Measurements from ENCODE around the gene TTLL10. TPM values are rescaled to one million over a fixed set of nuclear protein-coding genes. Genes with fewer than 3 reads are reported as not detected.

The TTLL10 gene
- total RNA-seq, 1 experiment from 2014 or later, result 4.0 TPM

DNA sequence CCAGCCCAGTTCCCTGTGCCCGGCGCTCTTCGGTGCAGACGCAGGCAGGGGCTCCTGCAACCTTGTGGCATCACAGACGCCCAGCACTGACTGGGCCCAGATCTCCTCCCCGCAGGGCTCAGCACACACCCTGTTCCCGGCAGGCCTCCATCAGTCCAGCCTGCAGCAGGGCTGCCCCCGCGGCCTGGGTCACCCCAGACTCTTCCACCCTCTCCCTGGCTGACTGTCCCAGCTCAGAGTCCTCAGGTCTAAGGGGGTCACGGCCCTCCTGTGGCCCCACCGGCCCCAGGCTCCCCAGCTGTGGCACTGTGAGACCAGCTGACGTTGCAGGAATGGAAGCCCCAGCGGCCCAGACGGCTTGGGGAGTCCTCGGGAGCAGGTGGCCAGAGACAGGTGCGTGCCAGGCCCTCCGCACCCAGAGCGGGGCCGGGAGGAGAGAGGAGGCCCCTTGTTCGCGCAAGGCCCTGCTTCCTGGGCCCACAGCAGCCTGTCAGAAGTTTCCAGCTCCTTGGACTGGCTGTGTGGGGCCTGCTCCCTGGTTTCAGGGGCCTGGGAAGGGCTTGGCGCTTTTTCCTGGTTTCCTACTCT, 62.6 kb downstream of the TTLL10 start:
- H3K27me3 ChIP-seq (ENCODE audit: insufficient read depth, low read depth), result no peaks in the 10 kb centered on the region
- H3K4me3 ChIP-seq, result no peak overlapping the region
- peaks cover 46% of the 10 kb centered on the region; the same call in 1 of the 2 replicates for H3F3A ChIP-seq (ENCODE audit: insufficient read depth, low read depth)
- POLR2A ChIA-PET (ENCODE audit: unreplicated experiment), result no interaction called here
- DNase-seq, result no peak
- CTCF ChIA-PET, result no interaction called here
- peaks cover 56% of the 10 kb centered on the region for H3K4me1 ChIP-seq (replicated peaks; ENCODE audit: insufficient read depth)
- TF ChIP-seq, protein P1, sequence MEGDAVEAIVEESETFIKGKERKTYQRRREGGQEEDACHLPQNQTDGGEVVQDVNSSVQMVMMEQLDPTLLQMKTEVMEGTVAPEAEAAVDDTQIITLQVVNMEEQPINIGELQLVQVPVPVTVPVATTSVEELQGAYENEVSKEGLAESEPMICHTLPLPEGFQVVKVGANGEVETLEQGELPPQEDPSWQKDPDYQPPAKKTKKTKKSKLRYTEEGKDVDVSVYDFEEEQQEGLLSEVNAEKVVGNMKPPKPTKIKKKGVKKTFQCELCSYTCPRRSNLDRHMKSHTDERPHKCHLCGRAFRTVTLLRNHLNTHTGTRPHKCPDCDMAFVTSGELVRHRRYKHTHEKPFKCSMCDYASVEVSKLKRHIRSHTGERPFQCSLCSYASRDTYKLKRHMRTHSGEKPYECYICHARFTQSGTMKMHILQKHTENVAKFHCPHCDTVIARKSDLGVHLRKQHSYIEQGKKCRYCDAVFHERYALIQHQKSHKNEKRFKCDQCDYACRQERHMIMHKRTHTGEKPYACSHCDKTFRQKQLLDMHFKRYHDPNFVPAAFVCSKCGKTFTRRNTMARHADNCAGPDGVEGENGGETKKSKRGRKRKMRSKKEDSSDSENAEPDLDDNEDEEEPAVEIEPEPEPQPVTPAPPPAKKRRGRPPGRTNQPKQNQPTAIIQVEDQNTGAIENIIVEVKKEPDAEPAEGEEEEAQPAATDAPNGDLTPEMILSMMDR (conservative IDR thresholded peaks at IDR 0.05), result no peak
- no peaks in the 10 kb centered on the region for H3K9me3 ChIP-seq (ENCODE audit: insufficient read depth, low read depth)
- peak overlapping the region; percentile 75; the same call in 1 of the 2 replicates for H3K27ac ChIP-seq
- BruUV-seq (replicated peaks), result no TSS peak
- H3K9me2 ChIP-seq (ENCODE audit: insufficient read depth), result no peaks in the 10 kb centered on the region
- H2AFZ ChIP-seq, result no peak overlapping the region
- intact Hi-C loops (cut with micrococcal nuclease; ENCODE audit: unreplicated experiment), result loop anchor here (10.0 kb wide), 1 partner anchor 251 kb away; the partner anchor contains the start of gene PERM1
- peak overlapping the region; percentile 93 for H3K4me2 ChIP-seq
- H3K36me3 ChIP-seq (ENCODE audit: low read depth), result no peaks in the 10 kb centered on the region
- peaks cover 40% of the 10 kb centered on the region for H3K79me2 ChIP-seq (ENCODE audit: low read depth)
- 0 out of 2 replicates have a peak, but pooled peaks cover 4% of the 10 kb centered on the region for H4K20me1 ChIP-seq (ENCODE audit: insufficient read depth)

DNA sequence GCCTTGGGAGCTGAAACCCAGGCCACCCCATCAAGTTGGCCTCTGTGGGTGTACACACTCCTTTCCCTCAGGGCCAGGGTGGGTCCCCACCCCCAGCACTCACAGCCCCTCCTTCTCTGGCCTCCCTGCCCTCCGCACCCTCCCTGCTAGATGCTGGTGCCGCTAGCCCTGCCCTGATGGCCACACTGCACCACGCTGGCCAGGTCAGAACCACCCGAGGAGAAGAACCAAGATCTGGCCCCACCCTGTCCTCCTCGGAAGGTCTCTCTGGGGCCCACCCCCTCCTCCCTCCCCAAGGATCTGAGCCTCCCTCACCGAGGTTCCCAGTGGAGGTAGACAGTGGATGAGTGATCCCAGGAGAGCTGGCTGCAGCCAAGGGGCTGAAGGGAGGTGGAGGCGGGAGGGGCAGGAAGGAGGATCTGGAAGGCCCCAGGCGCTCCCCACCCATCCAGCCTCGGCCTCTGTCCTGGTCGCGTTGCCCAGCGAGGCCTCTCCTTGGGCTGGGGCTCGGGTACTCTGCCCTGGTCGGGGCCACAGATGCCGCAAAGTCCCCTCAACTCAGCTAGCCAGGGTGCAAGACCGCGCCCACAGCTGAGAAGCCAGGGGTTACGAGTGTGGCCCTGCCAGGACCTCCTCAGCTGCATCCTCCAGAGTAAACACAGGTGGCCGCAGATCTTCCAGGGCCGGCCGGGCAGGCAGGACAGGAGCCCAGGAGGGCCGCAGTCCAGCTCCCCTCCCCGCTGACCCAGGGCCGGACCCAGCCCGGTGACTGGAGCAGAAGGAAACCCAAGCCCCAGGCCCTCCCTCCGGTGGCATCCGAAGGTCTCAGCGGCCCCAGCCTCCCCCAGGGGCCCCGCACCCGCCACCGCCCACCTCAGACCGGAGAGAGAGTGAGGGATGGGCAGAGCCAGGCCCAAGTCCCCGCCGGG, 63.5 kb downstream of the TTLL10 start:
- no peak overlapping the region for H2AFZ ChIP-seq

More for the DNA sequence above, 63.5 kb downstream of the TTLL10 start:
- TF ChIP-seq EZH2 (IDR thresholded peaks at IDR 0.05; ENCODE audit: low read depth), result no peak
- TF ChIP-seq, protein P1 (conservative IDR thresholded peaks at IDR 0.05), result no peak
- Histone ChIP-seq H3K4me3 (peak overlapping the region; percentile 43), H3K79me2 (ENCODE audit: low read depth) (peaks cover 35% of the 10 kb centered on the region), H3F3A (ENCODE audit: insufficient read depth, low read depth) (peaks cover 45% of the 10 kb centered on the region; the same call in 1 of the 2 replicates), H3K9me3 (ENCODE audit: insufficient read depth, low read depth) (no peaks in the 10 kb centered on the region), H3K4me2 (peak overlapping the region; percentile 93), H3K9me2 (ENCODE audit: insufficient read depth) (no peaks in the 10 kb centered on the region), H4K20me1 (ENCODE audit: insufficient read depth) (0 out of 2 replicates have a peak, but pooled peaks cover 4% of the 10 kb centered on the region), H3K36me3 (ENCODE audit: low read depth) (no peaks in the 10 kb centered on the region), H3K4me1 (replicated peaks; ENCODE audit: insufficient read depth) (peaks cover 56% of the 10 kb centered on the region), H3K27ac (peak overlapping the region; percentile 75), H3K27me3 (ENCODE audit: insufficient read depth, low read depth) (no peaks in the 10 kb centered on the region)
- POLR2A ChIA-PET (ENCODE audit: unreplicated experiment), result interaction anchor here (0.5 to 0.8 kb wide), 3 partner anchors 28 to 182 kb away, joined by 4 to 9 read pairs (median 6); partner anchors contain the start of gene RNF223
- DNase-seq, result peak; percentile 58 to 61
- CTCF ChIA-PET, result interaction anchor here (0.6 to 0.9 kb wide), 4 partner anchors 72 to 121 kb away, joined by 3 to 10 read pairs (median 3); no protein-coding TSS in a partner anchor
- no TSS peak for BruUV-seq (replicated peaks)
- intact Hi-C loops (cut with micrococcal nuclease; ENCODE audit: unreplicated experiment), result loop anchor here (10.0 kb wide), 1 partner anchor 252 kb away; the partner anchor contains the start of gene PERM1

All from PC-9 (cell line).